ENCODE measurements around the gene TAMALIN. TPM values are rescaled to one million over a fixed set of nuclear protein-coding genes. Genes with fewer than 3 reads are reported as not detected.

TAMALIN gene
- total RNA-seq (2022; extraction: Qiagen RNA extraction; ENCODE audit: low read depth) = 0.17 to 1.3 TPM (median 0.61 TPM) in 5 replicates

DNA sequence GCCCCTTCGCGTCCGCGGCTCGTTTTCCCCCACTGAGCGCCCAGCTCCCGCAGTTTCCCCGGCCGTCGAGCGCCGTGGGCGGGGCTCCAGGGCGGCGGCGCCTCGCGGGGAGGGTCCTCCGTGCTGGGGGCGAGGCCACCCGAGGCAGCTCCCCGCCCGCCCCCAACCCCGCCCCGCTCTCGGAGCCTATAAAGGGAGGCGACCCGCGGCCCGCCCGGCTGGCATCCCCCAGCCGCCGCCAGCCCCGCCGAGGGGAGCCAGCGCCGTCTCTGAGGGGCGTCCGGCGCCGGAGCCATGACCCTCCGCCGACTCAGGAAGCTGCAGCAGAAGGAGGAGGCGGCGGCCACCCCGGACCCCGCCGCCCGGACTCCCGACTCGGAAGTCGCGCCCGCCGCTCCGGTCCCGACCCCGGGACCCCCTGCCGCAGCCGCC lies at the start of gene TAMALIN:
TSS of gene TAMALIN (plus strand) at position 221 of the 432 bp plus-strand sequence. CDS start at position 295, 74 bp downstream.

DNA sequence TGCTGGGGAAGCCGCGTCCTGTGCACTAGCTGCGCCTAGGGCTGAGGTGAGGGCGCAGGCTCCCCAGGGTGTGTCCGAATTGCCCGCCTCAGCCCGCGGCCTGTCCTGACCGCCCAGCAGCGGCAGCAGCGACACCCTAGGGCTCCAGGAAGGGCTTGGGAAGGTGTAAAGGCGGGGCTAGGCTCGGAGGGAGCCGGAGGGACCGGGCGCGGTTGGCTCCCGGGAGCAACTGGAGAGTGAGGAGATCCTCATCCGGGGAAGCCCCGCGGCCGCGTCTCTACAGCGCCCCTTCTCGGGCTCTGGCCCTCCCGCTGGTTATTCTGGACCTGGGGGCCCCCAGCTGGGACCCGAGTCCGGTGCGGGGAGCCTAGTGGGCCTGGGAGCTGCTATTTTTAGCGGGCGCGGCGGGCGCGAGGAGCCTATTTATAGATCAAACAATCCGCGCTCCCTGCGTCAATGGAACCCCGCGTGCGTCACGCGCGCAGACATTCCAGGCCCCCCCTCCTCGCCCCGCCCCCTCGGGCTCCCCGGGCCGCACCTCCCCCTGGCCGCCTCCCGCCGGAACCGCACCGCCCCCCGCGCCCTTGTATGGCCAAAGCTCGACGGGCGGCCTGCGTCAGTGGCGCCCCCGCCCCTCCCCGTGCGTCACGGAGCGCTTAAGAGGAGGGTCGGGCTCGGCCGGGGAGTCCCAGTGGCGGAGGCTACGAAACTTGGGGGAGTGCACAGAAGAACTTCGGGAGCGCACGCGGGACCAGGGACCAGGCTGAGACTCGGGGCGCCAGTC lies 44.2 kb downstream of the TAMALIN start, which contains the start of gene NR4A1:
TSS of gene NR4A1 (plus strand) at position 685 of the 784 bp plus-strand sequence. CDS start 2,887 bp downstream, outside the sequence.

Other genes starting within 250 kb of the TAMALIN start
- gene FIGNL2, start 158.2 kb upstream of the TAMALIN start, total RNA-seq (2022; extraction: Qiagen RNA extraction; ENCODE audit: low read depth) = 0.22 to 0.41 TPM (median 0.30 TPM) in 5 replicates
- gene ANKRD33, start 118.8 kb upstream of the TAMALIN start, total RNA-seq (2022; extraction: Qiagen RNA extraction; ENCODE audit: low read depth) = 0.14 to 0.24 TPM in 2 of 5 replicates, not detected in the others
- 0.06 to 0.15 TPM (median 0.12 TPM) in 3 of 5 replicates, not detected in the others for gene ACVRL1, start 99.4 kb upstream of the TAMALIN start, total RNA-seq (2022; extraction: Qiagen RNA extraction; ENCODE audit: low read depth)
- 14.1 to 17.9 TPM (median 16.7 TPM) in 5 replicates for gene ACVR1B, start 55.2 kb upstream of the TAMALIN start, total RNA-seq (2022; extraction: Qiagen RNA extraction; ENCODE audit: low read depth)
- 28.1 to 48.1 TPM (median 36.7 TPM) in 5 replicates for gene NR4A1, start 44.5 kb downstream of the TAMALIN start, total RNA-seq (2022; extraction: Qiagen RNA extraction; ENCODE audit: low read depth)
- gene ATG101, start 63.0 kb downstream of the TAMALIN start, total RNA-seq (2022; extraction: Qiagen RNA extraction; ENCODE audit: low read depth) = 74.0 to 98.4 TPM (median 94.9 TPM) in 5 replicates
- not detected in 5 replicates for gene SMIM41, start 72.8 kb downstream of the TAMALIN start, total RNA-seq (2022; extraction: Qiagen RNA extraction; ENCODE audit: low read depth)
- 46.7 to 71.8 TPM (median 60.6 TPM) in 5 replicates for gene KRT80, start 185.1 kb downstream of the TAMALIN start, total RNA-seq (2022; extraction: Qiagen RNA extraction; ENCODE audit: low read depth)
- gene KRT7, start 226.3 kb downstream of the TAMALIN start, total RNA-seq (2022; extraction: Qiagen RNA extraction; ENCODE audit: low read depth) = 3,887 to 4,969 TPM (median 4,700 TPM) in 5 replicates

Data from A549 treated with RU486 at 1 μM for 4 hours (cell line).